A673 (cell line): ENCODE measurements around the gene GALNT2. TPM values are rescaled to one million over a fixed set of nuclear protein-coding genes. Genes with fewer than 3 reads are reported as not detected.

Experiments used
- BruUV-seq: library from RNA; stranded (reverse); fragments of 400-500 nt; replicated peaks from 2 replicates; lab custom pipeline; 2021; lab: Mats Ljungman, UMichigan
- CTCF ChIA-PET: fragments of 300-600 bp; sonication (Branson Sonifier 250); formaldehyde crosslinking; loops from one replicate; lab custom pipeline; 2022; ENCODE audit warnings: antibody characterized with exemption; lab: Charles Lee
- POLR2A ChIA-PET: fragments of 300-600 bp; sonication (Branson Sonifier 250); formaldehyde crosslinking; loops from one replicate; lab custom pipeline; 2022; ENCODE audit warnings: antibody characterized with exemption; ENCODE audit not compliant: low non-redundant PET; lab: Charles Lee
- DNase-seq: peaks from one replicate; pipeline ENCODE4 v3.0.0-alpha.2; 2015; ENCODE audit warnings: low spot score
- H3K27ac ChIP-seq: fragments of 200-600 bp; sonication (generic); 2 replicates; pipeline ENCODE4 v1.5.1; 2016; ENCODE audit warnings: mixed run types, low read depth, mild to moderate bottlenecking, mixed read lengths, antibody characterized with exemption, low read length; ENCODE audit not compliant: poor library complexity, severe bottlenecking
- H3K27me3 ChIP-seq: fragments of 200-600 bp; sonication (generic); replicated peaks from 2 replicates; pipeline ENCODE4 v1.6.1; 2017; ENCODE audit warnings: mixed run types, low read depth, mild to moderate bottlenecking, mixed read lengths, antibody characterized with exemption, low read length; ENCODE audit not compliant: insufficient read depth, poor library complexity
- H3K36me3 ChIP-seq: fragments of 200-600 bp; sonication (generic); 2 replicates; pipeline ENCODE4 v1.6.1; 2016; ENCODE audit warnings: mixed run types, mild to moderate bottlenecking, mixed read lengths, antibody characterized with exemption, low read length; ENCODE audit not compliant: insufficient read depth, poor library complexity, severe bottlenecking
- H3K4me1 ChIP-seq: fragments of 200-600 bp; sonication (generic); 2 replicates; pipeline ENCODE4 v1.6.1; 2017; ENCODE audit warnings: mixed run types, mild to moderate bottlenecking, mixed read lengths, antibody characterized with exemption, low read length; ENCODE audit not compliant: insufficient read depth, poor library complexity, severe bottlenecking
- H3K4me3 ChIP-seq: fragments of 200-600 bp; sonication (generic); 2 replicates; pipeline ENCODE4 v1.5.1; 2016; ENCODE audit warnings: low read depth, mixed run types, mild to moderate bottlenecking, mixed read lengths, low read length; ENCODE audit not compliant: poor library complexity, severe bottlenecking
- H3K9me3 ChIP-seq: fragments of 200-600 bp; sonication (generic); 2 replicates; pipeline ENCODE4 v1.6.1; 2016; ENCODE audit warnings: mixed run types, low read depth, mild to moderate bottlenecking, mixed read lengths, antibody characterized with exemption, low read length; ENCODE audit not compliant: poor library complexity, severe bottlenecking
- EZH2 ChIP-seq: fragments of 200-600 bp; sonication (generic); IDR thresholded peaks from 2 replicates; pipeline ENCODE4 v1.6.1; 2017; ENCODE audit warnings: borderline replicate concordance, low read depth, mild to moderate bottlenecking, mixed read lengths, antibody characterized with exemption, low read length; ENCODE audit not compliant: poor library complexity, severe bottlenecking
- intact Hi-C: fragments of 100-400 bp; cut with micrococcal nuclease; formaldehyde crosslinking; loops from one replicate; pipeline ENCODE4 v1.10.0; 2022; ENCODE audit not compliant: unreplicated experiment
- total RNA-seq: library from RNA; stranded (reverse); gene quantifications from 2 replicates; pipeline ENCODE4 v1.2.3, GENCODE V29; 2021
- TF ChIP-seq, protein P1 (sequence below): fragments of 300-800, 200-600 bp; sonication (generic); conservative IDR thresholded peaks from 2 replicates; pipeline ENCODE4 v1.5.1; 2017; ENCODE audit warnings: low read depth, mild to moderate bottlenecking, antibody characterized with exemption, low read length, moderate library complexity, mixed read lengths

GALNT2 gene
- total RNA-seq, 1 experiment from 2014 or later, result 94.6 TPM

DNA sequence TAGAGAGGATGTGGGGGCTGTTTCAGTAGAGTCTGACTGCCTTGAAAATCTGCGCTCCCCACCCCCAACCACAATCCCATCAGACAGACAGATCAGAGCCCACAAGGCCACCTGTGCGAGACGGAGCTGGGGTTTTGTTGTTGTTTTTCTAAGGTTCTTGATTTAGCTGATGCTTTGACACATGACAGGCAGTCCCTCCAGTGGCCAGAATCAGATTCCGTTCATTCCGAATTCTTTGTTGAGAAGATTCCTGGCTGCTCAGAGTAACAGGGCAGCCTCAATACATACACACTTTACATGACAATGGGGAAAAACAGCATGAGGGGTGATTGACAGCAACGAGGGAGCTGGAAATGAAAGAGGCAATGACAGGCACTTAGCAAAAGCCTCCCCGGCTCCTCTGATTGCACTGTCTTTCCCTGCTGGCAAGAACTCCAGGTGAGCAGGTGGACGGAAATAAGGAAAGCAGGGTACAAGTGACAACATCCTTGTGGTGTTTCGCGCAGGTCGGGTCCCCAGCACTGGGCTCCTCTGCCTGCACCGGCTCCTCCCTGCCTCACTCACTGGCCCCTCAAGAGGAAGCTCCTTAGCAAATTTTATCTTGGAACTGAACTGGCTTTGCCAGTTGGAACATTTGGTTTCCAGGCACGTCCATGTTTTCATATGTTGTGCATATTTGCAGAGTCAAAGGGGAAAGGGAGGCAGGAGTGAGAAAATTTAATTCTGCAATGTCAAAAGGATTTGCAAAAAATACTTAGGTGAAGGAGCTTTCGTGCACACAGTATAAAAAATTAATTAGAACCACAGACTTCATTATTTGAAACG lies 210.4 kb downstream of the GALNT2 start:
- H3K4me1 ChIP-seq, result peaks cover 28% of the 10 kb centered on the region
- no peaks in the 10 kb centered on the region for H3K9me3 ChIP-seq
- H3K27me3 ChIP-seq, result no peaks in the 10 kb centered on the region
- H3K27ac ChIP-seq, result no peak overlapping the region
- no peak overlapping the region for H3K4me3 ChIP-seq
- peaks cover 24% of the 10 kb centered on the region for H3K36me3 ChIP-seq
- DNase-seq, result peak; percentile 74
- CTCF ChIA-PET, result interaction anchor here (0.7 to 1.2 kb wide), 2 partner anchors 9 to 253 kb away, joined by 3 to 9 read pairs; no protein-coding TSS in a partner anchor
- TF ChIP-seq, protein P1, sequence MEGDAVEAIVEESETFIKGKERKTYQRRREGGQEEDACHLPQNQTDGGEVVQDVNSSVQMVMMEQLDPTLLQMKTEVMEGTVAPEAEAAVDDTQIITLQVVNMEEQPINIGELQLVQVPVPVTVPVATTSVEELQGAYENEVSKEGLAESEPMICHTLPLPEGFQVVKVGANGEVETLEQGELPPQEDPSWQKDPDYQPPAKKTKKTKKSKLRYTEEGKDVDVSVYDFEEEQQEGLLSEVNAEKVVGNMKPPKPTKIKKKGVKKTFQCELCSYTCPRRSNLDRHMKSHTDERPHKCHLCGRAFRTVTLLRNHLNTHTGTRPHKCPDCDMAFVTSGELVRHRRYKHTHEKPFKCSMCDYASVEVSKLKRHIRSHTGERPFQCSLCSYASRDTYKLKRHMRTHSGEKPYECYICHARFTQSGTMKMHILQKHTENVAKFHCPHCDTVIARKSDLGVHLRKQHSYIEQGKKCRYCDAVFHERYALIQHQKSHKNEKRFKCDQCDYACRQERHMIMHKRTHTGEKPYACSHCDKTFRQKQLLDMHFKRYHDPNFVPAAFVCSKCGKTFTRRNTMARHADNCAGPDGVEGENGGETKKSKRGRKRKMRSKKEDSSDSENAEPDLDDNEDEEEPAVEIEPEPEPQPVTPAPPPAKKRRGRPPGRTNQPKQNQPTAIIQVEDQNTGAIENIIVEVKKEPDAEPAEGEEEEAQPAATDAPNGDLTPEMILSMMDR, result peak; percentile 35; the same call in 1 of the 2 replicates
- no peak for TF ChIP-seq EZH2
- POLR2A ChIA-PET, result no interaction called here
- intact Hi-C loops, result no loop called here
- no TSS peak for BruUV-seq

DNA sequence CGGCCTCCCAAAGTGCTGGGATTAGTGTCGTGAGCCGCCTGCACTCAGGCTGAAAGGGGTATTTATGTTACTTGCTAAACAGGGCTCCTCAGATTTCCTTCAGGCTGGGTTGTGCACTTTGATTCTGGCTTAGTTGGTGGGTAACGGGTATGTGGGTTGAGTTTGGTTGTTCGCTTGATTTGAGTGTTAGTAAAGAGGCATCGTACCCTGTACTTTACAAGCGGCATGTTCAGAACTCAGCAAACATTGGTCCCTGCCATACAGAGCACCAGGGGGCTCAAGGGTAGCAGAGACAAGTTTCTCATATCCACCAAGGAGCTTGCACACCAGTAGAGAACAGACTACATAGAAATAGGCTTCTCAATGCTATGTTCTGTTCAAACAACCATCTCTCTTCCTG lies 211.3 kb downstream of the GALNT2 start:
- intact Hi-C loops, result no loop called here
- TF ChIP-seq, protein P1, result no peak
- TF ChIP-seq EZH2, result no peak
- Histone ChIP-seq H3K9me3 (no peaks in the 10 kb centered on the region), H3K4me3 (no peak overlapping the region), H3K4me1 (peaks cover 28% of the 10 kb centered on the region), H3K36me3 (peaks cover 24% of the 10 kb centered on the region), H3K27me3 (no peaks in the 10 kb centered on the region), H3K27ac (no peak overlapping the region)
- CTCF ChIA-PET, result no interaction called here
- BruUV-seq, result no TSS peak
- no peak for DNase-seq
- POLR2A ChIA-PET, result no interaction called here

DNA sequence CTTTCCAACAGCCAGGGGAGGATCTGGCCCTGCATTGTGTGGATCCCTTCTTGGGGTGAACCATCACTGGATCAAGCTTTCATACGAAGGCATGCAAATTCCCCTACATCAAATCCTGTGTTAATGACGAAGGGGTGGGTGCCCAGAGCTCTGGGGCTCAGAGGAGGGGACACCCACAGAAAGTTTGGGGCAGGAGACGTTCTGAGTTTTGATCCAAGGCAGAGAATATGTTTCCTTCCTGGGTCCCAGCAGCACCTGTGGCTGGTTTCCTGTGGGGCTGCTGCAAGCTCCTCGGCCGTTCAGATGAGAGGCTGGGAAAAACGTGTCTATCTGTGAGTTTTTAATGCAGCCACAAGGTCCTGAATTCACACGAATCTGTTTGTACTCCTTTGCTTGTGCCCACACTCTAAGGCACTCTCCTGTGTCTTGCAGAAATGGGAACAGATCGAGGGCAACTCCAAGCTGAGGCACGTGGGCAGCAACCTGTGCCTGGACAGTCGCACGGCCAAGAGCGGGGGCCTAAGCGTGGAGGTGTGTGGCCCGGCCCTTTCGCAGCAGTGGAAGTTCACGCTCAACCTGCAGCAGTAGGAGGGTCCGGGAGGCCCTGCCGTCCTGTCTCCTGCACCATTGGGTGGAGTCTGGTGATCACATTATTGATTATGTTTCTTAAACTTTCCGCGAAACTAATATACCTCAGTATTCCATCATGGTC lies 212.0 kb downstream of the GALNT2 start:
- peaks cover 24% of the 10 kb centered on the region for H3K36me3 ChIP-seq

More for the DNA sequence above, 212.0 kb downstream of the GALNT2 start:
- no peak overlapping the region for H3K27ac ChIP-seq
- DNase-seq, result no peak
- H3K4me1 ChIP-seq, result peaks cover 28% of the 10 kb centered on the region
- no peaks in the 10 kb centered on the region for H3K9me3 ChIP-seq
- intact Hi-C loops, result no loop called here
- no peaks in the 10 kb centered on the region for H3K27me3 ChIP-seq
- no TSS peak for BruUV-seq
- no peak for TF ChIP-seq EZH2
- TF ChIP-seq, protein P1, result no peak
- CTCF ChIA-PET, result no interaction called here
- POLR2A ChIA-PET, result no interaction called here
- no peak overlapping the region for H3K4me3 ChIP-seq
